Prostate gland (tissue), 2 donors: ENCODE data around the gene RNU2-63P.

Experiments
- POLR2A ChIP-seq: fragments of 450-650 bp; IDR thresholded peaks from one replicate; pipeline ENCODE4 v1.6.1; 2016; ENCODE audit warnings: antibody characterized with exemption, mild to moderate bottlenecking
- TF ChIP-seq, protein P1 (sequence below), 4 experiments: fragments of 200-600 bp in 2 of 4; fragments of 450-650 bp in 2 of 4; sonication (generic) in 2 of 4; IDR thresholded peaks; 1 replicate in 3 of 4; 2 replicates in 1 of 4; pipeline ENCODE4 v1.5.1; 2016 to 2019; ENCODE audit warnings: antibody characterized with exemption in 4 of 4, mild to moderate bottlenecking in 2 of 4, moderate library complexity in 2 of 4

DNA sequence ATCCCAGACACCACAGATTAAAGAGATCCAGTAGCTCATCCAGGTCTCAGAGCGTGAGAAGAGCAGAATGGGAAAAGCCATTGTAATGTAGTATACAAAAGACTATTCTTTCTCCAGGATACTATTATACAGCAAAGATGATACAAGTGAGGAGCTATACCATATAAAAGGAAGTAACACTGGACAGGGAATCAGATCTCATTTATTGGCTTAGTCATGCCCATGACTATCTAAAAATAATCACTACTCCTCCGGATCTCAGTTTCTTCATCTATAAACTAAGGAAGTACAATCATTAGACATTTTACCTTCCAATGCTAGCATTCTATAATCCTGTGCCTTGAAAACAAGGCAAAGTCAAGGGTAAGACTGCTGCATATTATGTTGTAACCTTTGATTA, 19.8 kb upstream of the RNU2-63P start:
- TF ChIP-seq, protein P1, sequence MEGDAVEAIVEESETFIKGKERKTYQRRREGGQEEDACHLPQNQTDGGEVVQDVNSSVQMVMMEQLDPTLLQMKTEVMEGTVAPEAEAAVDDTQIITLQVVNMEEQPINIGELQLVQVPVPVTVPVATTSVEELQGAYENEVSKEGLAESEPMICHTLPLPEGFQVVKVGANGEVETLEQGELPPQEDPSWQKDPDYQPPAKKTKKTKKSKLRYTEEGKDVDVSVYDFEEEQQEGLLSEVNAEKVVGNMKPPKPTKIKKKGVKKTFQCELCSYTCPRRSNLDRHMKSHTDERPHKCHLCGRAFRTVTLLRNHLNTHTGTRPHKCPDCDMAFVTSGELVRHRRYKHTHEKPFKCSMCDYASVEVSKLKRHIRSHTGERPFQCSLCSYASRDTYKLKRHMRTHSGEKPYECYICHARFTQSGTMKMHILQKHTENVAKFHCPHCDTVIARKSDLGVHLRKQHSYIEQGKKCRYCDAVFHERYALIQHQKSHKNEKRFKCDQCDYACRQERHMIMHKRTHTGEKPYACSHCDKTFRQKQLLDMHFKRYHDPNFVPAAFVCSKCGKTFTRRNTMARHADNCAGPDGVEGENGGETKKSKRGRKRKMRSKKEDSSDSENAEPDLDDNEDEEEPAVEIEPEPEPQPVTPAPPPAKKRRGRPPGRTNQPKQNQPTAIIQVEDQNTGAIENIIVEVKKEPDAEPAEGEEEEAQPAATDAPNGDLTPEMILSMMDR (IDR thresholded peaks at IDR 0.05) = no peak
- TF ChIP-seq POLR2A = no peak
